Stimulated activated CD4-positive, alpha-beta T cell treated with anti-CD3 and anti-CD28 coated beads, Interleukin-12 subunit alpha, Interleukin-12 subunit beta, amount 100 ng/mL, for 48 hours (primary cell): Measurements from ENCODE around the gene ITPKB.
"Not testable (repeated sequence)": the region's sequence is repeated elsewhere in the genome, so short reads cannot be mapped to it uniquely, and the experiment has no call there.

Experiments
- DNase-seq, 3 donors: peaks; one replicate each; pipeline ENCODE4 v3.0.0-alpha.2; 2020; ENCODE audit warnings: low read depth in 2 of 3, low spot score in 1 of 3

ITPKB gene

GRCh38 chr1:226761322-226761721 lies 22.2 kb upstream of the ITPKB start:
- no peak for DNase-seq

- DNase-seq, result no peak
These were observed 15.9 kb upstream of the ITPKB start for GRCh38 chr1:226754793-226755533.

GRCh38 chr1:226754097-226754496 lies 15.0 kb upstream of the ITPKB start:
- DNase-seq, result no peak

- no peak for DNase-seq
These were observed 12.6 kb upstream of the ITPKB start for GRCh38 chr1:226751703-226752102.

- DNase-seq, result no peak
These were observed 12.1 kb upstream of the ITPKB start for GRCh38 chr1:226751214-226751613.

GRCh38 chr1:226749467-226749866 lies 10.4 kb upstream of the ITPKB start:
- DNase-seq, result no peak

- DNase-seq, result no peak
These were observed 9.2 kb upstream of the ITPKB start for GRCh38 chr1:226748306-226748705.

GRCh38 chr1:226747519-226748263 lies 8.6 kb upstream of the ITPKB start:
- DNase-seq, result not testable (repeated sequence)

GRCh38 chr1:226743259-226743658 lies 4.2 kb upstream of the ITPKB start:
- no peak for DNase-seq

GRCh38 chr1:226741009-226741408 lies 1.9 kb upstream of the ITPKB start:
- DNase-seq, result no peak

- no peak for DNase-seq
These were observed 599 bp upstream of the ITPKB start for GRCh38 chr1:226739696-226740065.

- DNase-seq, result no peak
These were observed 574 bp downstream of the ITPKB start for GRCh38 chr1:226738421-226738994.

- no peak for DNase-seq
These were observed 1.2 kb downstream of the ITPKB start for GRCh38 chr1:226737819-226738420.

GRCh38 chr1:226736908-226737818 lies 1.9 kb downstream of the ITPKB start:
- no peak for DNase-seq

GRCh38 chr1:226736001-226736907 lies 2.8 kb downstream of the ITPKB start:
- DNase-seq, result no peak

- no peak for DNase-seq
These were observed 3.5 kb downstream of the ITPKB start for GRCh38 chr1:226735576-226735975.

- DNase-seq, result no peak
These were observed 4.4 kb downstream of the ITPKB start for GRCh38 chr1:226734611-226735153.

- no peak for DNase-seq
These were observed 5.2 kb downstream of the ITPKB start for GRCh38 chr1:226733876-226734275.

GRCh38 chr1:226733304-226733703 lies 5.8 kb downstream of the ITPKB start:
- DNase-seq, result no peak
